NCI-H1436 treated with DMSO at 0.1 percent for 48 hours (cell line): Measurements from ENCODE around the gene DERL3.

Experiments
- DNase-seq: peaks from one replicate; lab custom pipeline; 2025; lab: John Stamatoyannopoulos, UW

Gene DERL3

GRCh38 chr22:23847310-23847920 is 8.6 kb upstream of the DERL3 start:
- DNase-seq = no peak

GRCh38 chr22:23846081-23846469 is 7.3 kb upstream of the DERL3 start:
- no peak for DNase-seq

- no peak for DNase-seq
Observed at GRCh38 chr22:23845265-23846080, 6.7 kb upstream of the DERL3 start.

GRCh38 chr22:23844739-23845202 is 6.0 kb upstream of the DERL3 start:
- DNase-seq = no peak

- DNase-seq = no peak
Observed at GRCh38 chr22:23842599-23842998, 3.8 kb upstream of the DERL3 start.

GRCh38 chr22:23841736-23842445 is 3.1 kb upstream of the DERL3 start:
- DNase-seq = no peak

- no peak for DNase-seq
Observed at GRCh38 chr22:23841292-23841691, 2.5 kb upstream of the DERL3 start.

- no peak for DNase-seq
Observed at GRCh38 chr22:23840026-23840425, 1.2 kb upstream of the DERL3 start.

GRCh38 chr22:23837911-23838680 is 710 bp downstream of the DERL3 start:
- no peak for DNase-seq

- DNase-seq = no peak
Observed at GRCh38 chr22:23837496-23837859, 1.3 kb downstream of the DERL3 start.

- DNase-seq = no peak
Observed at GRCh38 chr22:23836692-23837495, 1.9 kb downstream of the DERL3 start.

- no peak for DNase-seq
Observed at GRCh38 chr22:23836281-23836680, 2.5 kb downstream of the DERL3 start.

GRCh38 chr22:23835484-23836144 is 3.2 kb downstream of the DERL3 start:
- DNase-seq = no peak

- DNase-seq = no peak
Observed at GRCh38 chr22:23834793-23835483, 3.9 kb downstream of the DERL3 start.

- DNase-seq = no peak
Observed at GRCh38 chr22:23834406-23834792, 4.4 kb downstream of the DERL3 start.

GRCh38 chr22:23833911-23834317 is 4.9 kb downstream of the DERL3 start:
- DNase-seq = no peak

GRCh38 chr22:23833017-23833751 is 5.6 kb downstream of the DERL3 start:
- no peak for DNase-seq

- DNase-seq = no peak
Observed at GRCh38 chr22:23832226-23833016, 6.4 kb downstream of the DERL3 start.

- no peak for DNase-seq
Observed at GRCh38 chr22:23831781-23832180, 7.0 kb downstream of the DERL3 start.
